Natural killer cell treated with Interleukin-12 subunit alpha and Interleukin-12 subunit beta and Interleukin-15 and Interleukin-18, amount 100 ng/mL, for 72 hours (primary cell): ENCODE data around the gene STRIP1. TPM values are rescaled to one million over a fixed set of nuclear protein-coding genes. Genes with fewer than 3 reads are reported as not detected.
A peak's percentile ranks its signal among the peaks of the same experiment; 100 is the strongest.
"Not testable (repeated sequence)": the region's sequence is repeated elsewhere in the genome, so short reads cannot be mapped to it uniquely, and the experiment has no call there.

Experiments used
- ATAC-seq, 2 donors: fragments of 150-1000 bp; cut with Tn5 transposase in 1 of 2; sonication (Bioruptor Pico), chemical (Tn5 transposase) in 1 of 2; 2 replicates each; pipeline ENCODE4 v1.10.0; 2021
- DNase-seq: peaks from one replicate; pipeline ENCODE4 v3.0.0; 2022; ENCODE audit warnings: low spot score
- H3K27ac Mint-ChIP-seq, 2 donors: 1 replicate in 1 of 2; 2 replicates in 1 of 2; pipeline ENCODE4 v1.8.0; 2022; ENCODE audit warnings: mixed read lengths in 2 of 2, mild to moderate bottlenecking in 1 of 2, moderate library complexity in 1 of 2
- H3K27me3 Mint-ChIP-seq, 2 donors: 1 replicate in 1 of 2; 2 replicates in 1 of 2; pipeline ENCODE4 v1.8.0; 2022; ENCODE audit warnings: mixed read lengths in 2 of 2
- H3K36me3 Mint-ChIP-seq: one replicate; pipeline ENCODE4 v1.8.0; 2022; ENCODE audit warnings: mixed read lengths
- H3K4me1 Mint-ChIP-seq, 2 donors: 1 replicate in 1 of 2; 2 replicates in 1 of 2; pipeline ENCODE4 v1.8.0; 2022; ENCODE audit warnings: low read depth in 2 of 2, mixed read lengths in 2 of 2, mild to moderate bottlenecking in 1 of 2
- H3K4me3 Mint-ChIP-seq: one replicate; pipeline ENCODE4 v1.8.0; 2022; ENCODE audit warnings: mixed read lengths
- H3K9me3 Mint-ChIP-seq: 2 replicates; pipeline ENCODE4 v1.8.0; 2022; ENCODE audit warnings: mixed read lengths
- total RNA-seq, 2 donors: library from RNA; stranded (reverse); gene quantifications; one replicate each; pipeline ENCODE4 v1.2.3, GENCODE V29; 2022

STRIP1 gene
- total RNA-seq, 2 donors from 2014 or later: 38.9 to 57.0 TPM

DNA sequence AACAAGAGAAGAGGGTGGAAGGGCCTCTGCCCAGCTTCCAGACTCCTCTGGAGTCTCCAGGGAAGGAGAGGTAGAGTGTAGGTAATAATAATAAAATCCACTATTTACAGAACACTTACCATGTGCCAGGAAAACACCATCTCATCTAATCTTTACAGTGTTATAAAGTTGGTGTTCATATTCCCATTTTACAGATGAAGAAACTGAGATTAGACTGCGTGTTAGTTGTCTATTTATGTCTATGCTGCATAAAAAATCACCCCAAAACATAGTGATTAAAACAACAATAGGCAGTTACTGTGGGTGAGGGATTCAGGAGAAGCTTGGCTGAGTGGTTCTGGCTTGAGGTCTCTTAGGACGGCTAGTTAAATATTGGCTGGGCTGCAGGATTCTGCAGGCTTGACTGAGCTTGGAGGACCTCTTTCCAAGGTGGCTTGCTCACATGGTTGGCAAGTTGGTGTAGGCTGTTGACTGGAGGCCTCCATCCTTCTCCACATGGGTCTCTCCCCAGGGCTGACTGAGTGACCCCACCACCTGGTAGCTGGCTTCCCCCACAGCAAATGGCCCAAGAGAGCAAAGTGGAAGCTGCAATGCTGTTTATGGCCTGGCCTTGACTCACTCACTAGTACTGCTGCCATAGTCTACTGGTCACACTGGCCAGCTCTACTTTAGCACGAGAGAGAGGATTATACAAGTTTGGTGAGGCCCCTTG, 42.5 kb downstream of the STRIP1 start:
- Mint-ChIP-seq H3K36me3 (no peaks in the 10 kb centered on the region), H3K27me3 (peaks cover 39 to 44% of the 10 kb centered on the region in 2 donors), H3K4me3 (no peak overlapping the region), H3K27ac (no peak overlapping the region), H3K4me1 (no peaks in the 10 kb centered on the region), H3K9me3 (no peaks in the 10 kb centered on the region)
- ATAC-seq (no peak), DNase-seq (no peak)

DNA sequence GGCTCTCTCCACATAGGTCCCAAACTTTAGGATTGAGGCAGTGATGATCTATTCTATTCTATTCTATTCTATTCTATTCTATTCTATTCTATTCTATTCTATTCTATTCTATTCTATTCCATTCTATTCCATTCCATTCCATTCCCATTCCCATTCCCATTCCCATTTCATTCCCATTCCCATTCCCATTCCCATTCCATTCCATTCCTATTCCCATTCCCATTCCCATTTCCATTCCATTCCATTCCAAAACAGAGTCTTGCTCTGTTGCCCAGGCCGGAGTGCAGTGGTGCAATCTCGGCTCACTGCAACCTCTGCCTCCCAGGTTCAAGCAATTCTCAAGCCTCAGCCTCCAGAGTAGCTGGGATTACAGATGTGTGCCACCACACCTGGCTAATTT, 45.6 kb downstream of the STRIP1 start:
- not testable (repeated sequence) for H3K9me3 Mint-ChIP-seq, H3K36me3 Mint-ChIP-seq, ATAC-seq, H3K4me3 Mint-ChIP-seq, H3K27ac Mint-ChIP-seq, DNase-seq
- Mint-ChIP-seq H3K27me3 (peaks cover 37 to 52% of the 10 kb centered on the region in 2 donors), H3K4me1 (peaks cover 8 to 16% of the 10 kb centered on the region in 2 donors)

DNA sequence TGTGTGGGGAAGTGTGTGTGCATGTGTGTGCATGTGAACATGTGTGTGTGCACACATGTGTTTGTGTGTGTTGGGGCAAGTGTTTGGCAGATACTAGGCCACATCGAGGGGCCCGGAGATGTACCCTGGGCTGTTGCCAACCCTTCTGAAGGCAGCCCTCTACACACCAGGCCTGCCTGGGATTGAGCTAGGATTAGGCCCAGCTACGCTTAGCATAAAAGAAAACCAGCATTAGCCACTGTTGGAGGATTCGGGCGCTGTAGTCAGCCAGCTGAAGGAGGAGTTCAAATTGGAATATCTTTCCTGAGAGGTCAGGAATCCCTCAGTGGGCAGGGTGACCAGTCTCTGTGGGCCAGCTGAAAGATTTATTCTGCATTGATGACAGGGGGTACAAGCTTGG, 46.6 kb downstream of the STRIP1 start:
- H3K27ac Mint-ChIP-seq: no peak overlapping the region
- H3K4me1 Mint-ChIP-seq: peaks cover 8 to 22% of the 10 kb centered on the region in 2 donors
- no peaks in the 10 kb centered on the region for H3K36me3 Mint-ChIP-seq
- ATAC-seq (no peak), DNase-seq (no peak)
- H3K27me3 Mint-ChIP-seq: peaks cover 36 to 56% of the 10 kb centered on the region in 2 donors
- H3K4me3 Mint-ChIP-seq: no peak overlapping the region
- H3K9me3 Mint-ChIP-seq: no peaks in the 10 kb centered on the region

DNA sequence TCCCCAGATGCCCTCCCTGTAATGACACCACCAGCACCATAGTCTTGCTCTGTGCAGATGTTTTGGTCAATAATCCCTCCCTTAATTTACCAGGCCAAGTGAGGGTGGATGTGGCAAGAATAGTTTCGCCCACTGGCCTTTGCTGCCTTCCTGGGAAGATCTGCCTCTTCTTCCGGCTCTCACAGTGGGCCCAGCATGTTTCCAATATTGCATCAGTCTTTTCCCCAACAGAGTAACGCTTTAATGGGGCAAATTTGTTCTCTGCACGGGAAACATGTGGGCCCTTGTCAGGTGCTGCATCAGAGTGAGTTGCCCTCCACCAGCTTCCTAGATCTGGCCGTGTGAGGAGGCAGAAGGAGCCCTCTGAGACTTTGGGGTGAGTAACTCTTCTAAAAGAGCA, 48.1 kb downstream of the STRIP1 start:
- Mint-ChIP-seq H3K36me3 (no peaks in the 10 kb centered on the region), H3K9me3 (no peaks in the 10 kb centered on the region), H3K4me1 (peaks cover 8 to 22% of the 10 kb centered on the region in 2 donors), H3K27me3 (peaks cover 44 to 60% of the 10 kb centered on the region in 2 donors), H3K27ac (no peak overlapping the region), H3K4me3 (peak overlapping the region; percentile 24)
- no peak for ATAC-seq
- no peak for DNase-seq

DNA sequence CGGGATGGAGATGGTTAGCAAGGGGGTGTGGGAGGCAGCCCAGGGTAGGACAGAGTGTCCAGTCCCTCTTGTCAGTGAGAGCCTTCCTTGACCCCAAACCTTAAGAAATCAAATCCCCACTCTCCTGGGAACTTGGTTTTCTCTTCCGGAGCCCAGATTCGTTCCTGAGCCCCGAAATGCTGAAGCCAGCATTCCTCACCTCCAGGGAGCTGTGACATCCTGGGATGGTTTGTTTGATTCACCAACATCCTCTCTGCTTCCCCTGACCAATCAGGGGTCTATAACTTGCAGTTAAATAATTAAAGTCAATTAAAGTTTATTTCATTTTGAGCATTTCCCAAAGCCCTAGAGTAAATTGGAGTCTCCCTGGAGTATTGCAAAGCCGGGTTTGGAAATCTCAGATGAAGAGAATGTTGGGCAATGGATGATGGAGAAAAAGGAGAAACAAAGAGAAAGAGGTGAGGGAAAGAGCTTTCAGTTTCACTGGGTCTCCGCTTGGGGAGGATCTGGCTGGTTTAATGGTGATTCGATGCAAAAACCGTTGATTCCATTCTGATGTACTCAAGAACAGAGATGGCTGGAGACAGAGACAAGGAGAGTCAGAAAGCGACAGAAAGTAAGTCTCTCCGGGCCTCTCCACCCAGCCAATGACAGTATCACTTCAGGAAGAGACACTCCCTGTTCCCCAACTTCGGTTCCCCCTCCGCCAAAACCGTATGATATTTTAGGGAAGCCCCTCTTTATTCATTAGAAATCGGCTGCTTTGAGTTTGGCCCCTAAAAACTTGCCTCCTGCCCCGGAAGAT, 48.8 kb downstream of the STRIP1 start:
- ATAC-seq (no peak), DNase-seq (no peak)
- Mint-ChIP-seq H3K9me3 (no peaks in the 10 kb centered on the region), H3K27ac (no peak overlapping the region), H3K36me3 (no peaks in the 10 kb centered on the region), H3K4me3 (peak overlapping the region; percentile 83), H3K27me3 (peaks cover 46 to 65% of the 10 kb centered on the region in 2 donors), H3K4me1 (peaks cover 8 to 25% of the 10 kb centered on the region in 2 donors)

DNA sequence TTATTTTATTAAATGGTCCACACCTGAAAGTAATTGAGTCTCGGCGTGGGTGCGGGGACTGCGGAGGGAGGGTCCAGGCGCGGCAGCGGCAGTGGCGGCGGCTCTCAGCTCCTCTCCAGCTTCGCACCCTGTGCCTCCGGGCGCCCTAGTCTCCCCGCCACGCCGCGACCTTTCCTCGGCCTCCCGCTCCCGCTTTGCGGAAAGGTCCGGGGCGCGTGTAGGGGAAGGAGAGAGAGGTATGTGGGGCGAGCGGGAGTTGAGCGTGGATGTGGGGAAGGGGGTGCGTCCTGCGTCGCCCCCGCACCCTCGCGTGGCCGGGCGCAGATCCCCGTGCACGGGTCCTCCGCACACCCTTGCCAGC, 49.4 kb downstream of the STRIP1 start:
- no peak for ATAC-seq
- Mint-ChIP-seq H3K4me3 (peak overlapping the region; percentile 83), H3K27me3 (peaks cover 41 to 60% of the 10 kb centered on the region in 2 donors)

DNA sequence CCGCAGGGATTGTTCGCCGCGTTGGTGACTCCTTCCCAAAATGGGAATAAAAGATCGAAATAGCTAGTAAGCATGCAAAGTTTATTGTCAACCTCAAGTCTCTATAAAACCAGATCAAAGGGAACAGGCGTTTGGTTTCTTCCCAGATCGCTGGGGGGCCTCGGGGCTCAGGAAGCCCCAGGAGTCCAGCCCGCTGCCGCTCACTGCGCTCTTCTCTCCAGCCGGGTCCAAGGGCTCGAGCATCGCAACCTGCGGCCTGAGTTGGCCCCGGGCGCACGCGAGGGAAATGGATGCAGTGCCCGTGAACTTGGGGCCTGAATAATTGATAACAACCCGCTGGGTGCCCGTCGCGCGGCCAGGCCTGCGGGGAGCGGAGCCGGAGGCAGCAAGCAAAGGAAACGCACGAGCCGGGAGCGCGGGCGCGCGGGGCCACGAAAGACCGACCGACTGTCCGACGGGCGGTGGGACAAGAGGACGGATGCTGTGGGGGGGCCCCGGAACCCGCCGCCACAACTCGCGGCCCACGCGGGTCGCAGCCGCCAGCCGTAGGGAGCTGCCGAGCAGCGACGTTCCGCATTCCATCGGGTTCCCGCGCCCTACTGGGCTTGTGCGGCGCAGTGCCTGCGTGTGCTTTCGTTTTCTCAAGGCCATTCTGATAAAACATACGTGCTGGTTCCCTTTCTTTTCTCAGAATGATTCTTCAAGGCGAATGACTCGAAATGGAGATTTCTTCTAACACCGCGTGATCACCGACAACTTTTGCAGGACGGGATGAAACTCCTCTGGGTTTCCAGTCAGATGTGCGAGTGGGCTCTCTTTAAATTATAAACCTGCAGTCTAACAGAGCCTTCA, 50.0 kb downstream of the STRIP1 start:
- Mint-ChIP-seq H3K27me3 (peaks cover 38 to 54% of the 10 kb centered on the region in 2 donors), H3K36me3 (no peaks in the 10 kb centered on the region), H3K27ac (no peak overlapping the region), H3K4me3 (peak overlapping the region; percentile 83), H3K4me1 (peaks cover 8 to 25% of the 10 kb centered on the region in 2 donors), H3K9me3 (no peaks in the 10 kb centered on the region)
- ATAC-seq (peak; percentile 72 to 73), DNase-seq (no peak)

More for the DNA sequence above, 49.4 kb downstream of the STRIP1 start:
- no peak for DNase-seq
- Mint-ChIP-seq H3K36me3 (no peaks in the 10 kb centered on the region), H3K27ac (no peak overlapping the region), H3K4me1 (peaks cover 8 to 25% of the 10 kb centered on the region in 2 donors), H3K9me3 (no peaks in the 10 kb centered on the region)

DNA sequence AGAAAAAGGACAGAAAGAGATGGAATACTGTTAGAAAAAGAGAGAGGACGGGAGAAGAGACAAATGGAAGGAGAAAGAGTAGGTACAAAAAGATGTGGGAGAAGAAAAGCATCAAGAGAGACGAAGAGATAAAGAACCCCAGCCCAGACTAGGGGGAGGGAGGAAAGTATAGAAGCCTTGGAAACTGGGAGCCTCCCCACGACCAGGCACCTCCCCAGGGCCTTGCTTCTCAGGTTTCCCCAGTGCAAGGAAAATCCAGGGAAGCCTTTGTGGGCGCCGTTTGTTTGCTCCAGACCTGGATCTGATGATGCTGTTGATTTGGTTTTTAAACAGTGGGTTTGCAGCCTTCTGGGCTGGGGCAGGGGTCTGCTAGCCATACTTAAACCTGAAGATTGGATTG, 51.2 kb downstream of the STRIP1 start:
- no peak overlapping the region for H3K27ac Mint-ChIP-seq
- H3K27me3 Mint-ChIP-seq: peaks cover 38 to 54% of the 10 kb centered on the region in 2 donors
- no peaks in the 10 kb centered on the region for H3K9me3 Mint-ChIP-seq
- no peaks in the 10 kb centered on the region for H3K36me3 Mint-ChIP-seq
- peaks cover 8 to 25% of the 10 kb centered on the region in 2 donors for H3K4me1 Mint-ChIP-seq
- no peak overlapping the region for H3K4me3 Mint-ChIP-seq
- ATAC-seq: no peak
- DNase-seq: no peak

DNA sequence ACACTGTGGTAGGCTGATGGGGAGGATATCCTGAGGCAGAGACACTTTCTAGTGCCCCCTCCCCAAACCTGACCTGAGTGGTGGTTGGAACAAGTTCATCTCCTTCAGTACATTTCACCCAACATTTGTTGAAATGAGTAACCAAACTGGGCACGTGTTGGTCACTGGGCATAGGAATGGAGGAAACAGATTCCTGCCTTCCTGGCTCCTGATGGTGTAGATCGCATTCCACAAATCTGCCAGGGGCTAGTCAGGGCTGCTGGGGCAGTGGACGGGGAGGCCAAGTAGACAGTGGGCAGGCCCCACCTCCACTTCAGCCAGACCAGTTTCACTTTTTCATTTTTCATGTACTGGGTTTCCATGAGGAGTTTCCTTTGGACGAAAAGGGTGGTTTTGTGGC, 52.5 kb downstream of the STRIP1 start:
- H3K4me3 Mint-ChIP-seq: no peak overlapping the region
- peaks cover 8 to 25% of the 10 kb centered on the region in 2 donors for H3K4me1 Mint-ChIP-seq
- no peaks in the 10 kb centered on the region for H3K36me3 Mint-ChIP-seq
- peaks cover 38 to 58% of the 10 kb centered on the region in 2 donors for H3K27me3 Mint-ChIP-seq
- DNase-seq (no peak), ATAC-seq (no peak)
- H3K27ac Mint-ChIP-seq: no peak overlapping the region
- H3K9me3 Mint-ChIP-seq: no peaks in the 10 kb centered on the region

DNA sequence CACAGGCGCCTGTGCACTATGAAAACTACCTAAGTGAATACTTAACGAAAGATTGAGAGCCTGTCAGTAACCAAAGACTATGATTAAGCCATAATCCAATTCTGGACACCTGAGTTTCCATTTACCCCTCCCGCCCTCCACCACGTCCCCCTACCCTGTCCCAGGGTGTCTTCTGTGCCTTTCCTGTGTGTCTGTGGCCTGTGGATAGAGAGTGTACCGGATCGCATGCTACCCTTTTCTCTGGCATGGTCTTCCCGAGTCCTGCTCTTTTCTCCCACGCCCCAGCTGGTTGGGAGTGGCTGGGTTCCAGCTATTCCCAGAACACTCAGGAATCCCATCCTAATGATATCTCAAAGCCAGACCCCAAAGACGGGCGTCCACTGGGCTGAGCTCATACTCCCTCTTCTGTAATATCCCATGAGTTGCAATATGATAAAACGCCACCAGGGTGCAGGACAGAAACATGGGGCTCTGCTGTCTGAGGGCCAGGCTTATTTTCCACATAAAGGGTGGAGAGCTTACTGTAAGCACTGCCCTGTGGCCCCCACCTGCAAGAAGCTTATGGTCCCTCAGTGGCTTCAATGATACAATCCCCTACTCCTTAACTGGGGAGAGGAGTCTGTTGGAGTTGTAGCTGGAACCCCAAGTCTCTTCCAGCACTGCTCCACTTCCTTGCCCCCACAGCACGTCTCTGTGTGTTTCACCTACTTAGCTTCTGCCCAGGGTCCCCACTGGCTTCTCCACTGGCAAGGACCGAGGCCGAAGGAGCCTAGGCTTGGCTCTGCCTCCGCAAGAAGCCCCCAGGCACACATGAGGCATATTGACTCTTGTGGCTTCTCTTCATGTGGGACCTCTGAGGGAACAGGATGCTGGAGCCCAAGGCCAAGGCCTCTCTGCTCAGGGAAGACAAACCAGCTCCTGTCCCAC, 53.7 kb downstream of the STRIP1 start:
- H3K27me3 Mint-ChIP-seq: peaks cover 38 to 57% of the 10 kb centered on the region in 2 donors
- ATAC-seq (peak; percentile 57 to 62), DNase-seq (no peak)
- no peak overlapping the region for H3K27ac Mint-ChIP-seq
- H3K9me3 Mint-ChIP-seq: no peaks in the 10 kb centered on the region
- no peaks in the 10 kb centered on the region for H3K36me3 Mint-ChIP-seq
- no peak overlapping the region for H3K4me3 Mint-ChIP-seq
- peaks cover 8 to 24% of the 10 kb centered on the region in 2 donors for H3K4me1 Mint-ChIP-seq

DNA sequence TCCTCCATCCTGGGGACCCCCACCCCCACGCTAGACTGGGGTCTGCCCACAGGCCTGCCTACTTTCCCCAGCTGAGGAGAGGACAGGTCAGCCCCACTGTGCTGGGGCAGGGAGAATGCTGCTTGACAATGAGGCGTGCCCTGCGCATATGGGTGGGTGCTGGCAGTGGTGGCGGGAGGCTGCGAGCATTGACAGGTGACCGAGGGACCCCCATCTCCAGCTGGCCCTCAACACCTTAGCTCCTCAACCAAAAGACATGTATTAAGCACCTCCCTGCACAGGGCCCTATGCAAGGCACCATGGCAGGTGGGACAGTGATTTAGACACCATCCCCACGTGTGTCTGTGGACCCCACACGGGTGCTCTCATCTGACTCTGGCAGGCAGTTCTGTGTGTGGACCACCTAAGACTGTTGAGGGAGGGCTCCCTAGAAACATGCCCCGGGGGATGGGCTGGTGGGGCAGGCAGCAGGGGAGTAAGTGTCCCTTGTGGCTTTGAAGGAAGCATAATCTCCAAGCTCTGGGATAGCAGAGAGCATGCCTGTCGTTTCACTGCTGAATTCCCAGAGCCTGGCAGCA, 54.4 kb downstream of the STRIP1 start:
- peaks cover 31 to 50% of the 10 kb centered on the region in 2 donors for H3K27me3 Mint-ChIP-seq
- H3K4me1 Mint-ChIP-seq: peaks cover 3 to 17% of the 10 kb centered on the region in 2 donors
- H3K4me3 Mint-ChIP-seq: no peak overlapping the region
- no peak for ATAC-seq
- DNase-seq: no peak
- no peaks in the 10 kb centered on the region for H3K36me3 Mint-ChIP-seq
- no peaks in the 10 kb centered on the region for H3K9me3 Mint-ChIP-seq
- H3K27ac Mint-ChIP-seq: no peak overlapping the region

DNA sequence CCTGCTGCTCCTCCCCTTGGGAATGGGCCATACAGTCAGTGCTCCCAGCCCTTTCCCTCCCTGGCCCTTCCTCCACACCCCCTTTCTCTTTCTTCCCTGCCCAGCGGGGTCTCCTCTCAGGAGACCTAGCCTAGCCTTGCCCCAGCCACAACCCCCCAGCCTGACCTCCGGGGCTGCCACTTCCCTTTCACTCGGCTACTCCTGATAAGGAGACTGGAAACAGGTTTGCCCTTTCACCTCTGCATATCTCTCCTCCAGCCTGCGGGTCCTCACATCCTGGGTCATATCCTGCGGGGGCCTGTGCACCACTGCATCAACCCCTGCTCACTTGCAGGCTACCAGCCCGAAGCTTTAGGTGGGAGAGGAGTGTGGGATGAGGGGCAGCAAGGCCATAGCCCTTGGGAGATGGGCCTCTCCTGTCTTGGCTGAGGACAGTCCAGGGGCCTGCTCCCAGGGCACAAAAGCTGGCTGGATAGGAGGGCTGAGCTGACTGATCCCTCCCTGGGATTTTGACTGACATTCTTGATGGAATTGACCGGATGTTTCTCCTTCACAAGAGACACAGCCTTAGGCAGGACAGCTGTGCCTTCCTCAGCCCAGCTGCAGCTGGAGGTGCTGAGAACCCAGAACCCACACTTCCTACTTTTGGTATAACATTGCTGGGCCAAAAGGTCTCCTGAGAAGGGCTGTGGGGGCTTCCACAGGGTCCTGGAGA, 55.3 kb downstream of the STRIP1 start:
- peaks cover 28 to 48% of the 10 kb centered on the region in 2 donors for H3K27me3 Mint-ChIP-seq
- DNase-seq: no peak
- no peaks in the 10 kb centered on the region for H3K36me3 Mint-ChIP-seq
- H3K4me3 Mint-ChIP-seq: no peak overlapping the region
- H3K27ac Mint-ChIP-seq: no peak overlapping the region
- no peaks in the 10 kb centered on the region for H3K9me3 Mint-ChIP-seq
- peaks cover 2 to 11% of the 10 kb centered on the region in 2 donors for H3K4me1 Mint-ChIP-seq
- no peak for ATAC-seq
